MM.1S (cell line): ENCODE results near the gene FOXP1.

Experiments used
- DNase-seq: peaks from one replicate; pipeline ENCODE4 v3.0.0-alpha.2; 2015
- H2AFZ ChIP-seq: fragments of 300-600 bp; sonication (generic); 2 replicates; pipeline ENCODE4 v1.6.0; 2016; ENCODE audit warnings: antibody characterized with exemption, low read length
- H3F3A ChIP-seq: fragments of 300-600 bp; sonication (generic); 2 replicates; pipeline ENCODE4 v1.6.1; 2016; ENCODE audit warnings: mild to moderate bottlenecking, antibody characterized with exemption, low read length, moderate library complexity, mixed read lengths; ENCODE audit not compliant: insufficient read depth
- H3K27ac ChIP-seq: fragments of 300-600 bp; sonication (generic); 2 replicates; pipeline ENCODE4 v1.5.1; 2016; ENCODE audit warnings: mild to moderate bottlenecking, low read length
- H3K27me3 ChIP-seq: fragments of 300-600 bp; sonication (generic); replicated peaks from 2 replicates; pipeline ENCODE4 v1.6.0; 2016; ENCODE audit warnings: low read length; ENCODE audit not compliant: insufficient read depth
- H3K36me3 ChIP-seq: fragments of 300-600 bp; sonication (generic); replicated peaks from 2 replicates; pipeline ENCODE4 v1.6.1; 2016; ENCODE audit warnings: mild to moderate bottlenecking, low read length, mixed read lengths; ENCODE audit not compliant: insufficient read depth
- H3K4me1 ChIP-seq: fragments of 300-600 bp; sonication (generic); 2 replicates; pipeline ENCODE4 v1.6.1; 2016; ENCODE audit warnings: low read length, mixed read lengths
- H3K4me2 ChIP-seq: fragments of 300-600 bp; sonication (generic); 2 replicates; pipeline ENCODE4 v1.6.0; 2016; ENCODE audit warnings: low read depth, low read length
- H3K4me3 ChIP-seq: fragments of 300-600 bp; sonication (generic); 2 replicates; pipeline ENCODE4 v1.5.1; 2016; ENCODE audit warnings: low read length, mixed read lengths
- H3K79me2 ChIP-seq: fragments of 300-600 bp; sonication (generic); 2 replicates; pipeline ENCODE4 v1.6.1; 2016; ENCODE audit warnings: mixed run types, low read length, mixed read lengths
- H3K9ac ChIP-seq: fragments of 300-600 bp; sonication (generic); 2 replicates; pipeline ENCODE4 v1.6.1; 2016; ENCODE audit warnings: low read length, mixed read lengths
- H3K9me2 ChIP-seq: fragments of 300-600 bp; sonication (generic); replicated peaks from 2 replicates; pipeline ENCODE4 v1.6.1; 2016; ENCODE audit warnings: mild to moderate bottlenecking, low read length, mixed read lengths; ENCODE audit not compliant: insufficient read depth
- H3K9me3 ChIP-seq: fragments of 300-600 bp; sonication (generic); replicated peaks from 2 replicates; pipeline ENCODE4 v1.6.1; 2016; ENCODE audit warnings: mild to moderate bottlenecking, low read length, mixed read lengths; ENCODE audit not compliant: insufficient read depth
- H4K20me1 ChIP-seq: fragments of 300-600 bp; sonication (generic); 2 replicates; pipeline ENCODE4 v1.6.1; 2016; ENCODE audit warnings: mild to moderate bottlenecking, low read length, moderate library complexity, mixed read lengths; ENCODE audit not compliant: insufficient read depth
- EZH2 ChIP-seq: fragments of 300-600 bp; sonication (generic); optimal IDR thresholded peaks from 2 replicates; pipeline ENCODE3; 2017; ENCODE audit warnings: low read depth, mild to moderate bottlenecking, antibody characterized with exemption, low read length, mixed read lengths
- EZH2phosphoT487 ChIP-seq: fragments of 300-600 bp; sonication (generic); IDR thresholded peaks from 2 replicates; pipeline ENCODE4 v1.6.1; 2018; ENCODE audit warnings: antibody characterized with exemption, low read length
- TF ChIP-seq, protein P1 (sequence below): fragments of 300-600 bp; sonication (generic); IDR thresholded peaks from 2 replicates; pipeline ENCODE4 v1.5.1; 2016; ENCODE audit warnings: antibody characterized with exemption, low read length, mixed read lengths

FOXP1 gene

GRCh38 chr3:70984776-70985482 lies 598.6 kb downstream of the FOXP1 start:
- Histone ChIP-seq H4K20me1 (no peaks in the 10 kb centered on the region), H3K9me3 (no peaks in the 10 kb centered on the region), H3K4me1 (peaks cover 43% of the 10 kb centered on the region), H3K9me2 (no peaks in the 10 kb centered on the region), H3K36me3 (peaks cover 20% of the 10 kb centered on the region; the same call in 1 of the 2 replicates), H2AFZ (no peak overlapping the region), H3K27me3 (no peaks in the 10 kb centered on the region), H3K27ac (no peak overlapping the region), H3K79me2 (peaks cover 8% of the 10 kb centered on the region; the same call in 1 of the 2 replicates), H3K4me2 (no peak overlapping the region), H3F3A (peaks cover 36% of the 10 kb centered on the region), H3K9ac (no peak overlapping the region), H3K4me3 (no peak overlapping the region)
- DNase-seq, result no peak
- TF ChIP-seq EZH2phosphoT487, result no peak
- TF ChIP-seq, protein P1, sequence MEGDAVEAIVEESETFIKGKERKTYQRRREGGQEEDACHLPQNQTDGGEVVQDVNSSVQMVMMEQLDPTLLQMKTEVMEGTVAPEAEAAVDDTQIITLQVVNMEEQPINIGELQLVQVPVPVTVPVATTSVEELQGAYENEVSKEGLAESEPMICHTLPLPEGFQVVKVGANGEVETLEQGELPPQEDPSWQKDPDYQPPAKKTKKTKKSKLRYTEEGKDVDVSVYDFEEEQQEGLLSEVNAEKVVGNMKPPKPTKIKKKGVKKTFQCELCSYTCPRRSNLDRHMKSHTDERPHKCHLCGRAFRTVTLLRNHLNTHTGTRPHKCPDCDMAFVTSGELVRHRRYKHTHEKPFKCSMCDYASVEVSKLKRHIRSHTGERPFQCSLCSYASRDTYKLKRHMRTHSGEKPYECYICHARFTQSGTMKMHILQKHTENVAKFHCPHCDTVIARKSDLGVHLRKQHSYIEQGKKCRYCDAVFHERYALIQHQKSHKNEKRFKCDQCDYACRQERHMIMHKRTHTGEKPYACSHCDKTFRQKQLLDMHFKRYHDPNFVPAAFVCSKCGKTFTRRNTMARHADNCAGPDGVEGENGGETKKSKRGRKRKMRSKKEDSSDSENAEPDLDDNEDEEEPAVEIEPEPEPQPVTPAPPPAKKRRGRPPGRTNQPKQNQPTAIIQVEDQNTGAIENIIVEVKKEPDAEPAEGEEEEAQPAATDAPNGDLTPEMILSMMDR, result no peak
- no peak for TF ChIP-seq EZH2

DNA sequence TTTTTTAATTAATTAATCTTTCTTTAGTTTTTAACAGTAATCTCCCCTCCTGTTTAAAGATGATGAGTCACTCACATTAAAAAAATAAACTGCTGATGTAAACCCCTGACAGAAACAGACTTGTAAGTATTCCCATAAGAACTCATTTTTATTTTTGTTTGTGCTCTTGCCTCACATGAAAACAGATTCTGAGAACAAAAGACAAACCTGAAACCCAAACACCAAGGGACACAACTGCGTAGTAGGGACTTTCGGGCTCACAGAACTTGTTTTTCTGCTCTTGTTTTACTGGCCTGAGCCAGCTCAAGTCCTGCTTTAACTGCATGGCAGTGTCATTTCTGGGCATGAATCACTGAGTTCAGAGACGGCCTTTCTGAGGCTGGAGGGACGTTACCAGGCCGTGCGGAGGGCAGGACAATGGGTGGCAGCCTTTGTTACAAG lies 600.8 kb downstream of the FOXP1 start:
- DNase-seq, result peak; percentile 93
- no peaks in the 10 kb centered on the region for H3K27me3 ChIP-seq
- H3K4me2 ChIP-seq, result peak overlapping the region; percentile 72
- peaks cover 13% of the 10 kb centered on the region; the same call in 1 of the 2 replicates for H3K79me2 ChIP-seq
- H3K36me3 ChIP-seq, result peaks cover 18% of the 10 kb centered on the region; the same call in 1 of the 2 replicates
- H3K9me3 ChIP-seq, result no peaks in the 10 kb centered on the region
- no peaks in the 10 kb centered on the region for H3K9me2 ChIP-seq
- H4K20me1 ChIP-seq, result no peaks in the 10 kb centered on the region
- H3K27ac ChIP-seq, result peak overlapping the region; percentile 99
- H3F3A ChIP-seq, result peaks cover 41% of the 10 kb centered on the region
- peak overlapping the region; percentile 51 for H3K4me3 ChIP-seq
- peak overlapping the region; percentile 87 for H3K9ac ChIP-seq
- TF ChIP-seq EZH2 (no peak), EZH2phosphoT487 (no peak)
- TF ChIP-seq, protein P1, result no peak
- peaks cover 44% of the 10 kb centered on the region for H3K4me1 ChIP-seq
- H2AFZ ChIP-seq, result peak overlapping the region; percentile 23; the same call in 1 of the 2 replicates

DNA sequence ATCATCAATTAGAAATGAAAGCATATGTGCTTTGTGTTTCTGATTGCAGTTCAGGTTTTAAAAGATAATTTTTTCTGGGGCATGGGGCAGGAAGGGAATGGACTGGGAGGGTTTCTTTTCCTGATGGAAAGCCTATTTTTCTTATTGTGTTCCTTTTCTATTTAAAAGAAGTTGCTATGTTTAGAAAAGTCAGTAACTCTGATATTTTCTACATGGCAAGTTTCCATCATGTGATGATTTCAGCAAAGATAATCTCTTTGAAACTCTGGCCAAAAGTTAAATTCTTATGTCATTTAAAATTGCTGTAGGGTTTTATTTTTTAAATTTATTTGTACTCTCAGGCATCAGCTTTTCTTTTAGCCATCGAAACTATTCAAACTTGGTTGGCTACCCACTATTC lies 601.2 kb downstream of the FOXP1 start:
- H3K36me3 ChIP-seq, result peaks cover 14% of the 10 kb centered on the region; the same call in 1 of the 2 replicates

More for the DNA sequence above, 601.2 kb downstream of the FOXP1 start:
- Histone ChIP-seq H4K20me1 (no peaks in the 10 kb centered on the region), H3K9me2 (no peaks in the 10 kb centered on the region), H3K4me1 (peaks cover 44% of the 10 kb centered on the region), H3K27me3 (no peaks in the 10 kb centered on the region), H3F3A (peaks cover 41% of the 10 kb centered on the region), H3K4me3 (peak overlapping the region; percentile 51), H3K9ac (peak overlapping the region; percentile 87), H3K9me3 (no peaks in the 10 kb centered on the region), H3K4me2 (peak overlapping the region; percentile 72), H3K27ac (peak overlapping the region; percentile 99), H3K79me2 (peaks cover 13% of the 10 kb centered on the region; the same call in 1 of the 2 replicates), H2AFZ (no peak overlapping the region)
- DNase-seq, result peak; percentile 30
- no peak for TF ChIP-seq EZH2phosphoT487
- no peak for TF ChIP-seq EZH2
- TF ChIP-seq, protein P1, result no peak
